Ishikawa (cell line): Measurements from ENCODE around the gene ASS1.

ENCODE experiments used
- CEBPB ChIP-seq: IDR thresholded peaks from 2 replicates; pipeline ENCODE4 v1.6.1; 2012
- CREB1 ChIP-seq: IDR thresholded peaks from 2 replicates; pipeline ENCODE4 v1.6.1; 2012; ENCODE audit warnings: low read depth
- EGR1 ChIP-seq: IDR thresholded peaks from 2 replicates; pipeline ENCODE4 v1.6.1; 2012
- EP300 ChIP-seq: IDR thresholded peaks from 2 replicates; pipeline ENCODE4 v1.6.1; 2012; ENCODE audit warnings: borderline replicate concordance
- FOXM1 ChIP-seq: IDR thresholded peaks from 2 replicates; pipeline ENCODE4 v1.6.1; 2012; ENCODE audit warnings: low read depth, borderline replicate concordance
- NFIC ChIP-seq: IDR thresholded peaks from 2 replicates; pipeline ENCODE4 v1.6.1; 2012
- RAD21 ChIP-seq: IDR thresholded peaks from 2 replicates; pipeline ENCODE4 v1.6.1; 2012; ENCODE audit warnings: low read depth
- TAF1 ChIP-seq: IDR thresholded peaks from 2 replicates; pipeline ENCODE4 v1.6.1; 2012; ENCODE audit warnings: low read depth, mild to moderate bottlenecking
- TCF12 ChIP-seq: IDR thresholded peaks from 2 replicates; pipeline ENCODE4 v1.6.1; 2012; ENCODE audit warnings: low read depth
- TEAD4 ChIP-seq: IDR thresholded peaks from 2 replicates; pipeline ENCODE4 v1.6.1; 2012
- YY1 ChIP-seq: IDR thresholded peaks from 2 replicates; pipeline ENCODE4 v1.6.1; 2012; ENCODE audit warnings: low read depth
- ZBTB7A ChIP-seq: IDR thresholded peaks from 2 replicates; pipeline ENCODE4 v1.6.1; 2012; ENCODE audit warnings: low read depth
- TF ChIP-seq, protein P1 (sequence below): IDR thresholded peaks from 2 replicates; pipeline ENCODE4 v1.6.1; 2012
- TF ChIP-seq, protein P2 (sequence below): IDR thresholded peaks from 2 replicates; pipeline ENCODE4 v1.6.1; 2012
- TF ChIP-seq, protein P3 (sequence below): IDR thresholded peaks from 2 replicates; pipeline ENCODE4 v1.6.1; 2012; ENCODE audit warnings: low read depth, mild to moderate bottlenecking

The ASS1 gene

DNA sequence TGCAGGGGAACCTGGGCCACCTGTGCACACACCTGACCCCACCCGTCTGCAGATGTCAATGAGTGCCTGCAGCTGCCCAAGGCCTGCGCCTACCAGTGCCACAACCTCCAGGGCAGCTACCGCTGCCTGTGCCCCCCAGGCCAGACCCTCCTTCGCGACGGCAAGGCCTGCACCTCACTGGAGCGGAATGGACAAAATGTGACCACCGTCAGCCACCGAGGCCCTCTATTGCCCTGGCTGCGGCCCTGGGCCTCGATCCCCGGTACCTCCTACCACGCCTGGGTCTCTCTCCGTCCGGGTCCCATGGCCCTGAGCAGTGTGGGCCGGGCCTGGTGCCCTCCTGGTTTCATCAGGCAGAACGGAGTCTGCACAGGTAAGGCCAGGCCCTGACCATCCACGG lies 14.5 kb upstream of the ASS1 start:
- no peak for TF ChIP-seq EGR1
- TF ChIP-seq, protein P1, sequence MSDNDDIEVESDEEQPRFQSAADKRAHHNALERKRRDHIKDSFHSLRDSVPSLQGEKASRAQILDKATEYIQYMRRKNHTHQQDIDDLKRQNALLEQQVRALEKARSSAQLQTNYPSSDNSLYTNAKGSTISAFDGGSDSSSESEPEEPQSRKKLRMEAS, result no peak

- TF ChIP-seq TAF1, result no peak
- TF ChIP-seq YY1, result no peak
- no peak for TF ChIP-seq NFIC
- TF ChIP-seq, protein P2, sequence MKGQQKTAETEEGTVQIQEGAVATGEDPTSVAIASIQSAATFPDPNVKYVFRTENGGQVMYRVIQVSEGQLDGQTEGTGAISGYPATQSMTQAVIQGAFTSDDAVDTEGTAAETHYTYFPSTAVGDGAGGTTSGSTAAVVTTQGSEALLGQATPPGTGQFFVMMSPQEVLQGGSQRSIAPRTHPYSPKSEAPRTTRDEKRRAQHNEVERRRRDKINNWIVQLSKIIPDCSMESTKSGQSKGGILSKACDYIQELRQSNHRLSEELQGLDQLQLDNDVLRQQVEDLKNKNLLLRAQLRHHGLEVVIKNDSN, result no peak
- no peak for TF ChIP-seq EGR1
- no peak for TF ChIP-seq CREB1
- TF ChIP-seq, protein P1, result no peak
- no peak for TF ChIP-seq ZBTB7A
- TF ChIP-seq, protein P3, sequence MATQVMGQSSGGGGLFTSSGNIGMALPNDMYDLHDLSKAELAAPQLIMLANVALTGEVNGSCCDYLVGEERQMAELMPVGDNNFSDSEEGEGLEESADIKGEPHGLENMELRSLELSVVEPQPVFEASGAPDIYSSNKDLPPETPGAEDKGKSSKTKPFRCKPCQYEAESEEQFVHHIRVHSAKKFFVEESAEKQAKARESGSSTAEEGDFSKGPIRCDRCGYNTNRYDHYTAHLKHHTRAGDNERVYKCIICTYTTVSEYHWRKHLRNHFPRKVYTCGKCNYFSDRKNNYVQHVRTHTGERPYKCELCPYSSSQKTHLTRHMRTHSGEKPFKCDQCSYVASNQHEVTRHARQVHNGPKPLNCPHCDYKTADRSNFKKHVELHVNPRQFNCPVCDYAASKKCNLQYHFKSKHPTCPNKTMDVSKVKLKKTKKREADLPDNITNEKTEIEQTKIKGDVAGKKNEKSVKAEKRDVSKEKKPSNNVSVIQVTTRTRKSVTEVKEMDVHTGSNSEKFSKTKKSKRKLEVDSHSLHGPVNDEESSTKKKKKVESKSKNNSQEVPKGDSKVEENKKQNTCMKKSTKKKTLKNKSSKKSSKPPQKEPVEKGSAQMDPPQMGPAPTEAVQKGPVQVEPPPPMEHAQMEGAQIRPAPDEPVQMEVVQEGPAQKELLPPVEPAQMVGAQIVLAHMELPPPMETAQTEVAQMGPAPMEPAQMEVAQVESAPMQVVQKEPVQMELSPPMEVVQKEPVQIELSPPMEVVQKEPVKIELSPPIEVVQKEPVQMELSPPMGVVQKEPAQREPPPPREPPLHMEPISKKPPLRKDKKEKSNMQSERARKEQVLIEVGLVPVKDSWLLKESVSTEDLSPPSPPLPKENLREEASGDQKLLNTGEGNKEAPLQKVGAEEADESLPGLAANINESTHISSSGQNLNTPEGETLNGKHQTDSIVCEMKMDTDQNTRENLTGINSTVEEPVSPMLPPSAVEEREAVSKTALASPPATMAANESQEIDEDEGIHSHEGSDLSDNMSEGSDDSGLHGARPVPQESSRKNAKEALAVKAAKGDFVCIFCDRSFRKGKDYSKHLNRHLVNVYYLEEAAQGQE, result no peak
- TF ChIP-seq FOXM1, result no peak
- TF ChIP-seq EP300, result no peak
- no peak for TF ChIP-seq TEAD4
- TF ChIP-seq TCF12, result no peak
- no peak for TF ChIP-seq RAD21
- no peak for TF ChIP-seq CEBPB
Observed at GRCh38 chr9:130430734-130431535, 13.8 kb upstream of the ASS1 start.

GRCh38 chr9:130431536-130432303 lies 13.0 kb upstream of the ASS1 start:
- TF ChIP-seq TEAD4, result no peak
- TF ChIP-seq TCF12, result no peak
- no peak for TF ChIP-seq CREB1
- no peak for TF ChIP-seq ZBTB7A
- TF ChIP-seq EP300, result no peak
- no peak for TF ChIP-seq TAF1
- no peak for TF ChIP-seq EGR1
- no peak for TF ChIP-seq FOXM1
- TF ChIP-seq YY1, result no peak
- TF ChIP-seq RAD21, result no peak
- no peak for TF ChIP-seq NFIC
- TF ChIP-seq CEBPB, result no peak
- TF ChIP-seq, protein P1, result no peak
- TF ChIP-seq, protein P2, result no peak
- TF ChIP-seq, protein P3, result no peak

DNA sequence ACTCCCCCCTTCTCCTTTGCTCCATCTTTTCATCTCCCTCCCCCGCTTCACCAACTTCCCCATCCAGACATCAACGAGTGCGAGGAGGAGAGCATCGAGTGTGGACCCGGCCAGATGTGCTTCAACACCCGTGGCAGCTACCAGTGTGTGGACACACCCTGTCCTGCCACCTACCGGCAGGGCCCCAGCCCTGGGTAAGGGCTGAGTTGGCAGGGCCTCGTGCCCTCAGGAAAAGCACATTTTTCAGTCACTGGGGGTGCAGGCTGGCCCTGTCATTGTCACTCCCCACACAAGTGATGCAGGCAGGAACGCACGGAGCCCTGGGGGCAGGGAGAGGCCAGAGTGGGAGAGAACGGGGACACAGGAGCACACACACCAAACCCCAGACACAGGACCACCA lies 12.4 kb upstream of the ASS1 start:
- TF ChIP-seq ZBTB7A (no peak), FOXM1 (no peak), TEAD4 (no peak), RAD21 (peak; percentile 13; the same call in 1 of the 2 replicates)
- TF ChIP-seq, protein P1, result no peak

- TF ChIP-seq EGR1 (no peak), CEBPB (no peak), FOXM1 (no peak), YY1 (no peak), ZBTB7A (no peak), NFIC (no peak), EP300 (no peak), CREB1 (no peak), TCF12 (no peak), TAF1 (no peak), RAD21 (no peak), TEAD4 (no peak)
- TF ChIP-seq, protein P1, result no peak
- TF ChIP-seq, protein P2, result no peak
- TF ChIP-seq, protein P3, result no peak
Observed at GRCh38 chr9:130432796-130433167, 12.0 kb upstream of the ASS1 start.
